Measurements from ENCODE around the gene UEVLD.

- TF ChIP-seq CTCF (IDR thresholded peaks at IDR 0.05; ENCODE audit: poor library complexity) = peak; percentile 59
- no peak for TF ChIP-seq EZH2 (IDR thresholded peaks at IDR 0.05; ENCODE audit: borderline replicate concordance)
- no peak for TF ChIP-seq EZH2phosphoT487 (IDR thresholded peaks at IDR 0.05; ENCODE audit: low read depth, severe bottlenecking, unreplicated experiment)
These were observed 48.1 kb downstream of the UEVLD start for GRCh38 chr11:18540207-18541009.
